ENCODE data around the gene KRTAP10-8. TPM values are rescaled to one million over a fixed set of nuclear protein-coding genes. Genes with fewer than 3 reads are reported as not detected.

Gene KRTAP10-8
- total and polyA plus RNA-seq, 2 of the 4 experiments (the other 2 are of a cell fraction), result not detected

GRCh38 chr21:44568667-44569556 is 43.0 kb upstream of the KRTAP10-8 start:
- H4K20me1 ChIP-seq (ENCODE audit: insufficient read depth, low read length), result no peaks in the 10 kb centered on the region
- no peaks in the 10 kb centered on the region for H3K4me1 ChIP-seq (ENCODE audit: control insufficient read depth, insufficient read depth, low read length)
- no peak overlapping the region for H3K27ac ChIP-seq (ENCODE audit: insufficient read depth, low read length)
- H2BK5ac ChIP-seq (ENCODE audit: low read depth, low read length, poor library complexity, severe bottlenecking), result no peak overlapping the region
- H4K5ac ChIP-seq (ENCODE audit: low read depth, low read length), result no peak overlapping the region
- H3K4me2 ChIP-seq (ENCODE audit: low read depth, low read length), result no peak overlapping the region
- no peak overlapping the region for H3K14ac ChIP-seq (replicated peaks; ENCODE audit: low read depth, low read length)
- dilution Hi-C loops (cut with HindIII; ENCODE audit: low sequenced_read_pairs, unreplicated experiment) (no loop called here), intact Hi-C loops (cut with micrococcal nuclease) (no loop called here), in situ Hi-C loops (cut with MboI; ENCODE audit: low sequenced_read_pairs) (no loop called here)
- ATAC-seq (ENCODE audit: low read depth) (no peak), DNase-seq (no peak)
- WGBS, 2 experiments (ENCODE audit: extremely low coverage in 2 of 2, insufficient read length in 1 of 2), result 68% methylated on average over 18 of the region's 27 CpGs; no CpG with 5 or more reads in 1 of the 2 experiments
- no peak overlapping the region for H2AK9ac ChIP-seq (replicated peaks; ENCODE audit: low read depth, low read length, poor library complexity)
- no peak overlapping the region for H3K23ac ChIP-seq (ENCODE audit: low read depth, low read length)
- no peak overlapping the region for H3K4me3 ChIP-seq (ENCODE audit: insufficient read depth, low read depth, low read length)
- no peak overlapping the region for H3K4ac ChIP-seq (ENCODE audit: low read depth, low read length)
- H3K9me1 ChIP-seq (ENCODE audit: insufficient read depth, low read length), result no peaks in the 10 kb centered on the region
- no peak overlapping the region for H3K56ac ChIP-seq (ENCODE audit: extremely low read depth, insufficient read depth, low read length)
- no peak overlapping the region for H4K91ac ChIP-seq (ENCODE audit: insufficient read depth, low read depth, low read length)
- no peaks in the 10 kb centered on the region for H3K79me1 ChIP-seq (ENCODE audit: low read depth in 1 of 2, low read length in 2 of 2)
- BruUV-seq (replicated peaks), result no TSS peak
- H4K8ac ChIP-seq (ENCODE audit: low read depth in 2 of 2, low read length in 2 of 2), result no peak overlapping the region
- POLR2A ChIA-PET (ENCODE audit: unreplicated experiment), result no interaction called here
- H3K36me3 ChIP-seq (ENCODE audit: control insufficient read depth, insufficient read depth, low read length), result no peaks in the 10 kb centered on the region
- CTCF ChIA-PET, result no interaction called here
- peaks cover 3% of the 10 kb centered on the region; the same call in 1 of the 2 replicates for H3K27me3 ChIP-seq (ENCODE audit: control insufficient read depth, insufficient read depth, low read length)
- H2AFZ ChIP-seq (replicated peaks; ENCODE audit: low read length, poor library complexity), result no peak overlapping the region
- H2BK20ac ChIP-seq (ENCODE audit: low read depth, low read length), result no peak overlapping the region
- H3K9ac ChIP-seq (ENCODE audit: low read depth, low read length), result no peak overlapping the region
- no peak overlapping the region for H2BK120ac ChIP-seq (ENCODE audit: low read depth, low read length)
- TF ChIP-seq CHD1 (IDR thresholded peaks at IDR 0.05; ENCODE audit: low read depth, low read length), result no peak
- no peak for TF ChIP-seq CEBPB (IDR thresholded peaks at IDR 0.05; ENCODE audit: low read depth, low read length)
- TF ChIP-seq POLR2A (IDR thresholded peaks at IDR 0.05; ENCODE audit: low read depth, low read length), result no peak
- TF ChIP-seq MXI1 (IDR thresholded peaks at IDR 0.05; ENCODE audit: borderline replicate concordance, low read depth, low read length), result no peak
- no peak for TF ChIP-seq CTCF (conservative IDR thresholded peaks at IDR 0.05; ENCODE audit: low read depth, low read length)
- no peak for TF ChIP-seq RAD21 (IDR thresholded peaks at IDR 0.05; ENCODE audit: low read length)
- TF ChIP-seq RFX5 (IDR thresholded peaks at IDR 0.05; ENCODE audit: low read depth, low read length), result no peak
- no peak for TF ChIP-seq MAZ (IDR thresholded peaks at IDR 0.05; ENCODE audit: borderline replicate concordance, low read depth, low read length)
- no peak for TF ChIP-seq RCOR1 (IDR thresholded peaks at IDR 0.05; ENCODE audit: insufficient replicate concordance, low read length)
- TF ChIP-seq NFE2L2 (IDR thresholded peaks at IDR 0.05; ENCODE audit: low read depth, low read length), result no peak
- H3K18ac ChIP-seq (ENCODE audit: low read depth, low read length), result no peak overlapping the region
- peaks cover 4% of the 10 kb centered on the region for H3K9me3 ChIP-seq (ENCODE audit: control insufficient read depth, insufficient read depth, low read length)
- H2BK15ac ChIP-seq (ENCODE audit: low read depth, low read length), result no peak overlapping the region
- no peak overlapping the region for H2AK5ac ChIP-seq (ENCODE audit: low read depth, low read length)

All from IMR-90 (cell line).